ENCODE measurements around the gene HNRNPU.

DNA sequence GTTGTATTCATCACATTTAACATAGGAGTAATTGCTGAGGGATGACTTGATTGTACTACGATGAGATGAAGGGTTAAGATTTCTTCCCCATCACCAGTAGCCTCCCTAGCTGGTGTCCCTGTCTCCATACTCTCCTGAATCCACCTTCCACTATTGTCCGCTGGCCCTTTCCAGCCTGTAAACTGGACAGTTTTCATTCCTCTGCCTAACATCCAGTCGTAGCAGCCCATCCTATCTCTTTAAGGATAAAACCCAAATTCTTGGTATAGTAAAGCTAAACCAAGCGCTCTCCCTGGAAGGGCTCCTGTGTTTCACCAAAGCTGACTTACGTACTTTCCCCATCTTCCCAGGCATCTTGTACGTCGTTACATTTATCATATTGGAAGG is 28.2 kb downstream of the HNRNPU start:
- TF ChIP-seq TCF12 (IDR thresholded peaks at IDR 0.05) (no peak), CTCF (IDR thresholded peaks at IDR 0.05) (no peak), FOXM1 (IDR thresholded peaks at IDR 0.05; ENCODE audit: low read depth) (no peak), SIN3A (IDR thresholded peaks at IDR 0.05; ENCODE audit: borderline replicate concordance, low read depth, low read length) (no peak), TEAD4 (IDR thresholded peaks at IDR 0.05; ENCODE audit: borderline replicate concordance, insufficient read depth) (no peak), IRF3 (IDR thresholded peaks at IDR 0.05; ENCODE audit: low read depth, low read length) (no peak), REST (IDR thresholded peaks at IDR 0.05; ENCODE audit: low read depth, low read length) (no peak), YY1 (IDR thresholded peaks at IDR 0.05; ENCODE audit: low read depth) (no peak)

Measured in SK-N-SH (cell line).